ENCODE measurements around the gene SELPLG.

SELPLG gene

GRCh38 chr12:108618079-108618952 is 15.4 kb downstream of the SELPLG start:
- peak; percentile 67 for DNase-seq

- DNase-seq, result no peak
These were observed 16.5 kb downstream of the SELPLG start for GRCh38 chr12:108616941-108617858.

- no peak for DNase-seq
These were observed 17.3 kb downstream of the SELPLG start for GRCh38 chr12:108616359-108616758.

GRCh38 chr12:108615918-108616317 is 17.8 kb downstream of the SELPLG start:
- no peak for DNase-seq

- DNase-seq, result no peak
These were observed 19.1 kb downstream of the SELPLG start for GRCh38 chr12:108614639-108615038.

- no peak for DNase-seq
These were observed 19.7 kb downstream of the SELPLG start for GRCh38 chr12:108614041-108614440.

- DNase-seq, result no peak
These were observed 20.1 kb downstream of the SELPLG start for GRCh38 chr12:108613548-108613947.

- no peak for DNase-seq
These were observed 20.9 kb downstream of the SELPLG start for GRCh38 chr12:108612788-108613282.

GRCh38 chr12:108611884-108612415 is 21.7 kb downstream of the SELPLG start:
- DNase-seq, result no peak

- DNase-seq, result no peak
These were observed 22.7 kb downstream of the SELPLG start for GRCh38 chr12:108610856-108611605.

- DNase-seq, result no peak
These were observed 23.3 kb downstream of the SELPLG start for GRCh38 chr12:108610336-108610815.

- DNase-seq, result no peak
These were observed 24.0 kb downstream of the SELPLG start for GRCh38 chr12:108609537-108610335.

GRCh38 chr12:108608616-108609015 is 25.1 kb downstream of the SELPLG start:
- DNase-seq, result no peak

GRCh38 chr12:108607981-108608600 is 25.6 kb downstream of the SELPLG start:
- no peak for DNase-seq

GRCh38 chr12:108606492-108606891 is 27.2 kb downstream of the SELPLG start:
- DNase-seq, result no peak

- no peak for DNase-seq
These were observed 27.8 kb downstream of the SELPLG start for GRCh38 chr12:108605690-108606406.

- DNase-seq, result no peak
These were observed 28.5 kb downstream of the SELPLG start for GRCh38 chr12:108605000-108605689.

- no peak for DNase-seq
These were observed 29.3 kb downstream of the SELPLG start for GRCh38 chr12:108604208-108604941.

GRCh38 chr12:108603743-108604142 is 30.0 kb downstream of the SELPLG start:
- DNase-seq, result no peak
